GM18499 (cell line): ENCODE results near the gene COQ3.
A peak's percentile ranks its signal among the peaks of the same experiment; 100 is the strongest.

Experiments
- ATAC-seq: cut with Tn5 transposase; IDR thresholded peaks from one replicate; pipeline ENCODE4 v1.9.1; 2021; ENCODE audit warnings: moderate number of reproducible peaks; ENCODE audit not compliant: insufficient read depth, unreplicated experiment

COQ3 gene, protein sequence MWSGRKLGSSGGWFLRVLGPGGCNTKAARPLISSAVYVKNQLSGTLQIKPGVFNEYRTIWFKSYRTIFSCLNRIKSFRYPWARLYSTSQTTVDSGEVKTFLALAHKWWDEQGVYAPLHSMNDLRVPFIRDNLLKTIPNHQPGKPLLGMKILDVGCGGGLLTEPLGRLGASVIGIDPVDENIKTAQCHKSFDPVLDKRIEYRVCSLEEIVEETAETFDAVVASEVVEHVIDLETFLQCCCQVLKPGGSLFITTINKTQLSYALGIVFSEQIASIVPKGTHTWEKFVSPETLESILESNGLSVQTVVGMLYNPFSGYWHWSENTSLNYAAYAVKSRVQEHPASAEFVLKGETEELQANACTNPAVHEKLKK

DNA sequence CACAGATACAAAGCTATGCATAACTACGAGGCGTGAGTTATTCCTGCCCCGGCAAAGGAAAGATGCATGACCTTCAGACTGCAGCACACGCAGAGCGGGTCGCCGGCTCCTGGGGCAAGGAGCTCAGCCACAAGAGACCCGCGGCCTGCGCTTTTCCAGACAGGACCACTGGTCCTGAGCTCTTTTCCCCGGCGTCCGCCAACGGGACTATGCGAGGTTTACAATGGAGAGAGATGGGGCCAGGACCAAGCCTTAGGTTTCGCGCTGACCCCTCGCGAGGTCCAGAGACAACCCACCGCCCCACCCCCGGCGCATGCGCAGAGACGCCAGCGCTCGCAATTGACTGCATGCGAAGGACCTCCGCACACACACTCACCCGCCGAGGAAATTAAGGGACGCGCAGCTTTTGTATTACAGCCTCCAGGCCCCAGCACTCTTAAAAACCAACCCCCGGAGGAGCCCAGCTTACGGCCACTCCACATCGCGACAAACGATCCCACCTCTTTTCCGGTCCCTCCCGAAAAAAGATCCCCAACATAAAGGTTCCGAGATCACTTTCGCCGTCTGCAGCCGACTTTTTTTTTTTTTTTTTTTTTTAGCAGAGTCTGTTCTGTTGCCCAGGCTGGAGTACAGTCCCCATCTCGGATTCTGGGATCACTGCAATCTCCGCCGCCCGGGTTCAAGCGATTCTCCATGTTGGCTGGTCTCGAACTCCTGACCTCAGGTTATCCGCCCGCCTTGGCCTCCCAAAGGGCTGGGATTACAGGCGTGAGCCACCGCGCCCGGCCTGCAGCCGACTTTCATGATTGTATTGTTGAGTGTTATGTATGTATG, at the start of gene COQ3:
Gene COQ3 (minus strand): TSS at position 498 of the 834 bp plus-strand sequence. CDS start 16 bp downstream, at position 482.
- no peak for ATAC-seq

DNA sequence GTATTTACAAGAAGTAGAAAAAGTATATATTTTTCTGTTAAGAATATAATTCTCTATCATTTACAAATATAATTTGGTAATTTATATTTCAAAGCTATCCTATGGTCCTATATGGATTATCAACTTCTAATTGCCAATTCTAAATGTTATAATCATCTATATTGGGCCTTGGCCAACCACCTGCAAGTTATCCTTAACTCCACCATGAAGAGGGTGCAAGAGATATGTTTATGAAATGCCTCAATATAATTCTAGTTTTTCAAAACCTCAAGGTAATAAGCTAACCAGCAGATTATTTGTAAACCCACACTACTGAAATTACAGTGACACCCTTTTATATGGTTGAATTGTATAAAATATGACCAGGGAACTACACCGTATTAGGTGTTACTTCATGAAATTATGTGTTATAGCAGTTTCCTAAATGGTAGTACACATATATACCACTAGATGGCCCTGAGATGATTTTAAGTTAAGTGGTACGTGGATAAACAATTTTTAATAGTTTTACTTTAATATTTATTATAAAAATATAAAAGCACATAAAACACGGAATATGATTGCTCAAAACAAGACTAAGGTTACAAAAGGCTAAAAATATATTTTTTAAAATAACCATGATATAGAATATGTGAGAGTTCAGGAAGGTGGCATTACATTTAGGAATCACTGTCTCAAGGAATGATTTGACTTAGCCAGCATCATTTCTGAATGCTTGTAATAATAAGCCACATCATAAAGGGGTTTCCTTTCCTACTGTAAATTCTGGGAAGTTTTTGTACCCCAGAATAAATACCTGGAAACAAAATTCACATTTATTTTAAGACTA, 40.9 kb upstream of the COQ3 start:
- peak; percentile 81 for ATAC-seq

DNA sequence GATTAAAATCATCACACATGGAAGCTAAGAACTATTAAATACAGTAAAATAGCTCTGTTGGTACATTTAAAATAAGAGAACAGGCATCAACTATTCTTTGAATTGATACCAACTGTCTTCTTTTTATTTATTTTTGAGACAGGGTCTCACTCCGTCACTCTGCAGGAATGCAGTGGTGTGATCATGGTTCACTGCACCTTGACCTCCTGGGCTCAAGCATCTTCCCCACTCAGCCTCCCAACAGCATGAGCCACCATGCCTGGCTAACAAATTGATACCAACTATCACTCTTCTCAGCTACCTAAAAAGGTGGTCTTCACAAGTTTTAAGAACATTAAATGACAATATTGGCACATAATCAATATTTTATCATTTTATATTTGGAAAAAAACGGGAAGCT, 38.9 kb upstream of the COQ3 start:
- no peak for ATAC-seq

DNA sequence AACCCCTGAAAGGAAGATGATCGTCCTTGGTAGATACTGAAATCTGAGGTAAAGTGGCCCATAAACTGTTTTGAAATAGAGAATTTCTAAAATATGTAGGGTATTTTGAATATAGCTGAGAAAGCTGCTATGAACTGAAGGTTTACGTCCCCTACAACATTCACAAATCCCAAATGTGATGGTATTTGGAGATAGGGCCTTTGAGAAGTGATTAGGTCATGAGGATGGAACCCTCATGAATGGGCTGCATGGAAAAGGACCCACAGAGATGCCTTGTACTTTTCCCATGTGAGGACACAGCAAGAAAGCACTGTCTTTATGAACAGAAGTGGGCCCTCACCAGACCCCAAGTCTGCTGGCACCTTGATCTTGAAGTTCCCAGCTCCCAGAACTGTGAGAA, 37.9 kb upstream of the COQ3 start:
- no peak for ATAC-seq

DNA sequence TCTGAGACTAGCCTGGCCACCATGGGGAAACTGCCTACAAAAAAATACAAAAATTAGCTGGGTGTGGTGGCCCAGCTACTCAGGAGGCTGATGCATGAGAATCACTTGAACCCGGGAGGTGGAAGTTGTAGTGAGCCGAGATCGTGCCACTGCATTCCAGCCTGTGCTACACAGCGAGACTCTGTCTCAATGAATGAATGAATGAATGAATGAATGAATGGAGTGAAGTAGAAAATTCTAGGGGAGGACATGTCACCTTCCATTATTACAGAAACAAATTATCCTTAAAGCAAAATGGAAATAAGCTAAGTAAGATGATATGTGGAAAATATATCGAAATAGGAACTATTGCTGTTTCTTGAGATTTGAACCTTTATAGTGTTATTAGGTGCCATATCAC, 34.0 kb upstream of the COQ3 start:
- no peak for ATAC-seq

DNA sequence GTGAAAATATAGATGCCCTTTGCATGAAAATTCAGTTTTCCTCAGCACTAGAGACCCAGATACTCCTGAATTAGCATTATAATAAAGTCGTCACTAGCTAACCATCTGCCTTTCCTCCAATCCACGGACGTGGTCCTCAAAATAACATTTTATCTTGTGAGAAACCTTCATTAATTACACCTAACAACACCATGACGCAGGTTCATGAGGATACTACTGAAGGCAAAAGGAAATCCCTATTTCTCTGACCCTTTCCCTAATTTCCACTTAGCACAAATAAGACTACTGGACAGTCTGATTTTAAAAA, 32.4 kb upstream of the COQ3 start:
- ATAC-seq = no peak

DNA sequence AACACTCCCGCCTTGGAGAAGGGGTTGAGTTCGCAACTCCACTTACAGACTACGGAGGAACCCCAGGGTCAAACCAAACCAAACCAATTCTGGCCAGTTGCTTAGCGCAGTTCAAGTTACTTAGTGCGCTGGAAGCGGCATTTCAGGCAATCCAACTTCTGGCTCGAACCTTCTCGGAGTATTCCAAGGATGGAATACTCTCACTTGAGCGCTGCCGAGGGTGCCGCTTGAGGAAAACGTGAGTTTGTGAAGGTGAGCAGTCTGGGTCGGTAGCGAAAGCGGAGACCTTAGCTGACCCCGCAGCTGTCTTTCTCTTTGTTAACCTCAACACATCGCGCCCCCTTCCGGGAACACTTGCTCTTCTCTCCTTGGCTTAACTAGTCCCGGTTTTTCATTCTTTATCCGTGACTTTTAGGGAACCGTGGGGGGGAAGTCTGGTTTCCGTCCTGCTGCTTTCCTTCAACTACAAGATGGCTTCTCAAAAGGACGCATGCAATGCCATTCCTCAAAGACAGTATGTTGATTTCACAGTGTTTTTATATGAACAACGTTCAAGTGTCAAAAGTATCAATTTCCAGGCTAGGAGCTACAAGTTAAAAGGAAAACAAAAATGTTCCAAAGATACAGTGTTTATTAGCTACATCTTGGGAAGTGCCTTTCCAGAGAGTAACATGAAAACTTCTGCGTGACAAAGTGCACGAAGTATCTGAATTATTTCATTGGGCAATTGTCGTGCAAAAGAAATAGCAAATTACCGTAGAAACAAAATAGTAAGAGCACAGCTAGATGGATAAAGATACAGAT, 31.9 kb upstream of the COQ3 start:
- ATAC-seq = peak; percentile 36

DNA sequence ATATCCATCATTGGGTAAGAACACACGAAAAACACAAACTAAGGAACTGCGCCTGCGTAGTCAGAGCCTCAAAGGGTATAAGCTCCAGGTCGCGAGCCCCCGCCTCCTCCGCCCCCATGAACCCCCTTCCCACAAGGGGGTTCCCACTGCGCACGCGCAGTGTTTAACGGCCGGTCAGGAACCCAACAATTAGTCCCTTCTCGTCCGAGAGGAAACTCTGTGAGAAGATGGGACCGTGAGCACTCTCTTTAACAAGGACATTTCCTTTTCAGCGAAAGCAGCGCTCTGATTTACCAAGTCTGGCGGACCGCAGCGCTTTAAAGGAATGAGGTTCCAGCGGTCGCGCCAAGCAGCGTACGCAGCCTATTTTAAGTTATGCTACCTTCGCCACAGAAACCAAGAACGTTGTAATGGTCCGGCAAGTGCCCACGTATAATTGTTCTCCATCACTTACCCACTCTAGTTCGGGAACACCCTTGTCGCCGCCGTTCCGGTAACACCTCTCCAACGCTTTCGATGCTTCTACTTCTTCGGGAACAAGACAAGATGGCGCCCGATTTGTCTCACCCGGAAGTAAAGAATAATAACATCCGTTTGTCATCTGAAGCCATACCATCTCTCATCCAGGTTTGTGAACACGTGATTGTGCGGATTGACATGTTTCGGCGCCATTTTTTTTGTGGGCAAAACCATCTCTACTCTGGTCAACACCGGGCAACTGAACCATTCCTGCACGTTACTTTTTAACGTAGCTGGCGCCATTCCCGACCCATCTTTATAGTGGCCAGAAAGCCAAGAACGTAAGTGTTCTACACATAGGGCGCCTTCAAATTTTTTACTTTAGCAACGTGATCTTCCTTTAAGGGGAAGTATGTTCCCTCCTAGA, 31.0 kb upstream of the COQ3 start, which contains the start of gene PNISR:
Gene PNISR (minus strand): TSS at position 548 of the 886 bp plus-strand sequence. CDS start 10,649 bp downstream, outside the sequence.
- peak; percentile 77 for ATAC-seq

DNA sequence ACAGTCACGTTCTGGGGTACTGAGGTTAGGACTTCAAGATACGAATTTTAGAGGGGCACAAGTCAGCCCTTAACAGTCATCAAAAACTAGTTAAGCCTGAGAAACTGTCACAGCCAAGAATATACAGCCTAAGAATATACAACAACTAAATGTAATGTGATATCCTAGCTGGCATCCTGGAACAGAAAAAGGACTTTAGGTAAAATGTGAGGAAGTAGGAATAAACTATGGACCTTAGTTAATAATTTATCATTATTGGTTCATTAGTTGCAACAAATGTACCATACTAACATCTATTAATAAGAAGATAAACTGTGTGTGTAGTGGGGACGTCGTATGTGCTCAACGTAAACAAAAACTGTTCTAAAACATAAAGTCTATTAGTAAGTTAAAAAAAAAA, 30.0 kb upstream of the COQ3 start:
- no peak for ATAC-seq

DNA sequence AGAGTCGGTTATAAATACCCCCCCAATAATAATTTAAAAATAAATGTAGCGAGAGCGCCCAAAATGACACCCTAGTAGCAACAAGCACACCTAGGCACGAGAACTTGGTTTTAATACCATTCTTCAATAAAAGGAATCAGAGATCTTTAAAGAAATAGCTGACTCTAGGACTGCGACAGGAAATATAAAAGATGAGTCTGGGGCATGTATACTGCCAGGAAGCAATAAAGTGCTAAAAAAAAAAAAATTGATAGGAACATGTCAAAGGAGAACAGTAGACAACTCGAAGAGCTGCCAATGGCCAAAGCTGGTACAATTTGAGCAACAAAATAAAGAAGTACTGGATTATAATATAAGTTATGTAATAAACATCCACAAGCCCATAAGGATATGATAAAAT, 28.9 kb upstream of the COQ3 start:
- no peak for ATAC-seq

DNA sequence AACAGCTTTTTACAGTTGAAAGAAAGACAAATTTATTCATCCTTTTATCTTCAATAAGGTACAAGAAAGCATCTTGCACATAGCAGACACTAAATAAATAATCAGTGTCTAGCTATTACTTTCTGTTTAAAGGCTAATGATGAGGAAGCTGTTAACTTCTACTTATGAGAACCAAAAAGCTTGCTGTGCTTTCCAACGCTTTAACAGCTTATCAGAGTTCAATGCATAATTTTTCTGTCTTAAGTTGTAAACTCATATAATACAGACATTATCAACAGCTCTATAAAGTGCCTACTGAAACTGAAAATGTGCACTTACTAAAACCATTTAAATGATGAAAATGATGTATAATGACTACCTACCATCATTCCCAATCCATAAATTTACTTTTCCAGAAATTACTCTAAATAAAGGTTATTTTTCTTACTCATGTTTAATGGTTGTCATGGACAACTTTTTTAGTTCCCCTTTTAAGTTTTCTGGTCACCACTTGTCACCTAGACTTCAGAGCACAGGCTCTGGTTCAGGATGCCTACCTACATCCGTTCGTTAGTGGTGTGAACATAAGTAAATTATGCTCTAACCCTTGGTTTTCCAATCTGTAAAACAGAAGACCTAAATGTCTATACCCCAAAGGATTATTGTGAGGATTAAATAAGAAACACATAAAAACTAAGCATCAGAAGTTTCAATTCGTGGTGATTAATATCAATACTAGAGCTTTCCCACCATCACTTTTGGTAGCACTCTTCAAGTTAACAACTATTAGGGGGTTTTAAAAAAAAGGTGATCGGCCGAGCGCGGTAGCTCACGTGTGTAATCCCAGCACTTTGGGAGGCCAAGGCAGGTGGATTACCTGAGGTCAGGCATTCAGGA, 23.1 kb upstream of the COQ3 start:
- peak; percentile 78 for ATAC-seq

DNA sequence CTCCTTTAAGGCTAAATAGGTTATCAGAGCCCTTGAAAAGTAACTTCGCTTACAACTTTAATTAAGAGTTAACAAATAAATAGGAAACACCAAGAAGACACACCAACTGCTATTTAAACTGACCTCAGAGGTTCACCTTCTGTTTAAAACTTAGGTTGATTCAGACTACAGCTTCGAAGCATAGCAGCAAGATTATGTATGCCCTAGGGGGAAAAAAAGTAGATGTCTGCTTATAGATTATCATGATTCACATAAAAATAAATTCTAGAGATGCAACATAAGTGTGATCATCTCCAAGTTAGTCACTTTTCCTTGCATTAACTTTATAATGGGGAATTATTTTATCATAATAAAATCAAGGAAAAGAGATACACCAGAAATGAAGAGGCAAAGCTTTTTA, 22.2 kb upstream of the COQ3 start:
- no peak for ATAC-seq

DNA sequence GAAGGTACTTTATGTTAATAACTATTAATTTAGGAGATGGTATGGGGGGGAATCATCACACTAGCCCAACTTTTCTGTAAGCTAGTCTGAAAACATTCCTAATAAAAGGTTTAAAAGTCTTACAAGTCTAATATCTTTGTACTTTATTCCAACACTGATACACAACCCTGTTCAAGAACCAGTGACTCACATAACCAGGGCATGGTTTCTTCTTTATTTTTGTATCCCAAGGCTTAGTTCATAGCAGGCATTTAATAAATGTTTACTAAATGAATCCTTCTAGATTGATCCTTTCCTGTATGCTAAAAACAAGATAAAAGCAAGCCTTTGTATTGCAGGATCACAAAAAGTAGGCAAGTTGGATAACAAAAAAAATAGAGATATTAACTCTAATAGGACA, 21.5 kb upstream of the COQ3 start:
- ATAC-seq = no peak

DNA sequence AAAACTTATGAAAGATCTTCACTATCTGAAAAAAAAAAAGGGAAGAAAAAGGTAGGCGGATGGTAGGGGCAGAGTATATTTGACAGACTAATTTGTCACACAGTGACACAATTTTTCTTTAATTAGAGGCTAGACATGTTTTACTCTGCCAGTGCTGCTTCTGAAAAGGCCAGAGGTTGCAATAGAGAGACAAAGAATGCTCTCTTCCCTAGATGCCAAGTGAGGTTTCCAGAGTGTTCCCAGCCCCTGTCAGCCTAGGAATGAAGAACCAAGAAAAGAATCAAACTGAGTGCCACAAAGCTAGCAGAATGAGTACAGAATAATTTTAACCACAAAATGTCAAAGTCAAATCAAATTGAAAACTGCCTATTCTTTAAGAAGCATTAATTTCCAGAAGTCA, 18.1 kb upstream of the COQ3 start:
- no peak for ATAC-seq

DNA sequence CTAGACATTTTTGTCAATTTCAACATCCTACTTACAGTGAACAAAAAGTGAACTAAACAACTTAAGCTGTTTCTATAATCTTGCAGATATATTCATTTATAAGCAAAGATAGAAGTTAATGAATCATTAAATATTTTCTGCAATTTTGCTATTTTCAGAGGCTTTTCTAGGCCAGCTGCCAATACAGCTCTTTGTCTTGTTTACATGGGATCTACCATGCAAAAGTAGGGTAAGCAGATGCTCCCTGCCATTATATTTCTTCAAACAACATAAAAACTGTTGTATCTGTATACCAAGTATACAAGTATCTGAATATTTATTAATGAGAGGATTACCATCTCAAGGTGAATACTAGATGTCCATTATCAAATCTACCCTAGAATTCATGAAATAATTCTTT, 15.7 kb upstream of the COQ3 start:
- no peak for ATAC-seq

DNA sequence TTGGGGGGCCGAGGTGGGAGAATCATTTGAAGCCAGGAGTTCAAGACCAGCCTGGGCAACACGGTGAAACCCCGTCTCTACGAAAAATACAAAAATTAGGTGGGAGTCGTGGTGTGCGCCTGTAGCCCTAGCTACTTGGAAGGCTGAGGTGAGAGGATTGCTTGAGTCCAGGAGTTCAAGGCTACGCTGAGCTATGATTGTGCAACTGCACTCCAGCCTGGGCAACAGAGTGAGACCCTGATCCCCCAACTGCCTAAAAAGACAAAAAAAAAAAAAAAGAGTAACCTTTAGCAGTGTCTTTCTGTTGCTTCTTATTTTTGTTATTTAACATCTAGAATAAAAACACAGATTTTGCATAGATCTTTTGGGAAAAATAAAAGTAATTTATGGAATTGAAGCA, 13.1 kb upstream of the COQ3 start:
- no peak for ATAC-seq

DNA sequence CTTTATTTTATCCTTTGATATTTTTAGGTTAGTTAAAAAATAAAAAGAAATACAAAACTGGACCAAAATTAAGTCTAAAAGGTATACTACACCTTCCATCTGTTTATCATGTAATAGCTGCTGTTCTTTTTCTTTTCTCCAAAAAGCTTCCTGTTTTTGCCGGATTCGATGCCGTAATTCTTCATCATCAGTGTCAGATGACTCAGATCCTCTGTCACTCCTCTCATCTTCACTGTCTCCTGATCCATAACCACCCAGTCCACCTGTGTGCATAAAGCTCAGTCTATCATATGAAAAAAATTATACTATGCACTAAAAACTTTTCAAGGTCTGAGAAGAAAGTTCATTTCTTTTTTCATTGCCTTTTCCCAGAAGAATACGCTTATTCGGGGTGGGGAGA, 8.5 kb upstream of the COQ3 start:
- ATAC-seq = no peak

DNA sequence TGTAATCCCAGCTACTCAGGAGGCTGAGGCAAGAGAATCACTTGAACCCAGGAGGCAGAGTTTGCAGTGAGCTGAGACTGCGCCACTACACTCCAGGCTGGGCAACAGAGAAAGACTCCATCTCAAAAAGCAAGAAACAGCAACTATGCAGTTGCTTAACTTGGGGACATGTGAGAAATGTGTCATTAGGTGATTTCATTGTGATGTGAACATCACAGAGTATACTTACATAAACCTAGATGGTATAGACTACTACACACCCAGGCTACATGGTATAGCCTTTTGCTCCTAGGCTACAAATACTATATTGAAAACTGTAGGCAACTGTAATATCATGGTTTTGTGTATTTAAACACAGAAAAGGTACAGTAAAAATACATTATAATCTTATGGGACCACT, 3.3 kb upstream of the COQ3 start:
- ATAC-seq = no peak
